SU-DHL-6 (cell line): Measurements from ENCODE around the gene TACR1.

Experiments used
- CTCF ChIP-seq: fragments of 200-600 bp; sonication (generic); IDR thresholded peaks from one replicate; pipeline ENCODE4 v1.5.1; 2017; ENCODE audit warnings: antibody characterized with exemption, mild to moderate bottlenecking, low read length, moderate library complexity; ENCODE audit not compliant: insufficient read depth, poor library complexity, severe bottlenecking
- EZH2phosphoT487 ChIP-seq: fragments of 200-600 bp; sonication (generic), shearing (Covaris generic); conservative IDR thresholded peaks from 2 replicates; pipeline ENCODE4 v1.6.1; 2018; ENCODE audit warnings: mild to moderate bottlenecking, antibody characterized with exemption, low read length, moderate library complexity, mixed read lengths

- TF ChIP-seq CTCF (no peak), EZH2phosphoT487 (no peak)
Measured at GRCh38 chr2:75071766-75072165, 127.6 kb downstream of the TACR1 start.
